Ureter (tissue), 1 donor: ENCODE data around the gene CNNM4. TPM values are rescaled to one million over a fixed set of nuclear protein-coding genes. Genes with fewer than 3 reads are reported as not detected.
"Not testable (repeated sequence)": the region's sequence is repeated elsewhere in the genome, so short reads cannot be mapped to it uniquely, and the experiment has no call there.

Experiments
- DNase-seq: peaks from one replicate; pipeline ENCODE4 v3.0.0-alpha.2; 2020; ENCODE audit warnings: low spot score
- total RNA-seq: library from RNA; stranded (reverse); gene quantifications from one replicate; pipeline ENCODE4 v1.2.4, GENCODE V29; 2023
- donor health status: DM: yes; HTN: yes; CAD: no.

Gene CNNM4
- total RNA-seq, 1 donor from 2014 or later, result 16.0 TPM

- no peak for DNase-seq
These were observed 32.4 kb downstream of the CNNM4 start for GRCh38 chr2:96792772-96793749.

GRCh38 chr2:96795076-96795475, 34.4 kb downstream of the CNNM4 start:
- no peak for DNase-seq

DNA sequence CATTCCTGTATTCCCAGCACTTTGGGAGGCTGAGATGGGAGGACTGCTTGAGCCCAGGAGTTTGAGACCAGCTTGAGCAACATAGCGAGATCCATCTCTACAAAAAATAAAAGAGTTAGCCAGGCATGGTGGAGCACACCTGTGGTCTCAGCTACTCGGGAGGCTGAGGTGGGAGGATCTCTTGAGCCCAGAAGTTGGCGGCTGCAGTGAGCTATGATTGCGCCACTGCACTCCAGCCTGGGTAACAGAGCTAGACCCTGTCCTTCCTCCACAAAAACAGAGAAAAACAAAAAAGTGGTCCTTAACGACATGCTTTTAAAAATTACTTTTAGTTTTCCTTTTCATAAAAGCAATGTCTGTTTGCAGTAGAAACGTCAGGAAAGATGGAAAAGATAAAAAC, 35.8 kb downstream of the CNNM4 start:
- DNase-seq, result not testable (repeated sequence)

DNA sequence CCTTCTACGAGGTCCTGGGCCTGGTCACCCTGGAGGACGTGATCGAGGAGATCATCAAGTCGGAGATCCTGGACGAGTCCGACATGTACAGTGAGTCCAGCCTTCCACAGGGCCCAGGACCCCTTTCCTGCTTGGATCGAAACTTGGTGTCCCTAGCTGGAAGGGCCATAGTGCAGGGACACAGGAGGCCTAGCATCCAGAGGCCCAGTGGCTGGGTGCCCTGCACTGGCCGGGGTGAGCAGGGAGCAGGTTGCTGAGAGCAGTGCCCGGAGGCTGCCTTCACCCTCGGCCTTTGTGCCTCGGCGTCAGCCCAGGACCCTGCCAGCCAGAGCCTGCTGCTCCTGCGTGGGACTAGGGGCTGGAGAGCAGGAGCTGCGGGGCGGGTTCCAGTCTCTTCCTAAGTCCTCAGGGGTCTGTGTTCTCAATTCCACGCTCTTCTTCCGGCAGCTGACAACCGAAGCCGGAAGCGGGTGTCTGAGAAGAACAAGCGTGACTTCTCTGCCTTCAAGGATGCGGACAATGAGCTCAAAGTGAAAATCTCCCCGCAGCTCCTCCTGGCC, 36.4 kb downstream of the CNNM4 start:
- no peak for DNase-seq

GRCh38 chr2:96798733-96799622, 38.3 kb downstream of the CNNM4 start:
- no peak for DNase-seq

DNA sequence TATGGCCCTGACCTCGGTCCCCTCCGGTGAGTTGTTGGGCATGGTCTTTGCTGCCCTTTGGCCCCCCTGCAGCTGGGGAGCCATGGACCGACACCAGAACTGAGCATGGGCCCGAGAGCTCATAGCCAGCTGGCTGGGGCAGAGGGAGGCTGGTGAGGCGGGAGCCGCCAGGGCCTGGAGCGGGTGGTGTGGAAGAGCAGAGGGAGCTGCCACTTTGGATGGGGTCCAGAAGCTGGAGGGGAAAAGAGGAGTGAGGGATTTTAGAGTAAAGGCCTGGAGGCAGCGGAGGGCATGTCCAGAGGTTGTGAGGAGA, 38.9 kb downstream of the CNNM4 start:
- no peak for DNase-seq

GRCh38 chr2:96800061-96801004, 39.6 kb downstream of the CNNM4 start:
- no peak for DNase-seq

DNA sequence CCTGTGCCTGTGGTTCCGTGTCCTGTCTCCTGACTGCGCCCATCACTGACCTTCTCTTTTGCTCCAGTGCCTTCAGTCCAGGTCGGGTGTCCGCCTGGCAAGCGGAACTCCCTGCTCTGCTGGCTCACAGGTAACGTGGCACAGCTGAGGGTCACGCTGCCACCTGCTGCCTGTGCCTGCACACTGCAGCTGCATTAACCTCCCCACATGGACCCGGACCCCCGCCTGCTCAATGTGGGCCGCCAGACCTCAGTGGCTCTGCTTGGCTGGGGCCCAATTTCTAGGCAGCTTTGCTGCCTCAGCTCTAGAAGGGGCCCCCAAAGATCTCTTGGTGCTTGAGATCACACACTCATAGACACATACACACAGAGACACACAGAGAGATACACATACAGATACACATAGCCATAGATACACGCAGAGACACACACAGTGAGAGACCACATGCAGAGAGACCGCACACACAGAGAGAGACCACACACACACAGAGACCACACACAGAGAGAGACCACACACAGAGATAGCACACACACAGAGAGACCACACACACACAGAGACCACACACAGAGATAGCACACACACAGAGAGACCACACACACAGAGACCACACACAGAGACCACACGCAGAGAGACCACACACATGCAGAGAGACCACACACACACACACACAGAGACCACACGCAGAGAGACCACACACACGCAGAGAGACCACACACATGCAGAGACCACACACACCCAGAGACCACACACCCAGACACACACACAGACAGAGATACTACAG, 40.5 kb downstream of the CNNM4 start:
- DNase-seq, result peak; percentile 74

- DNase-seq, result no peak
These were observed 41.3 kb downstream of the CNNM4 start for GRCh38 chr2:96801786-96802595.

GRCh38 chr2:96802721-96803120, 42.0 kb downstream of the CNNM4 start:
- DNase-seq, result no peak

GRCh38 chr2:96804986-96805385, 44.3 kb downstream of the CNNM4 start:
- DNase-seq, result no peak

GRCh38 chr2:96805946-96806345, 45.2 kb downstream of the CNNM4 start:
- not testable (repeated sequence) for DNase-seq

GRCh38 chr2:96806468-96807126, 45.9 kb downstream of the CNNM4 start:
- DNase-seq, result no peak

- DNase-seq, result no peak
These were observed 46.4 kb downstream of the CNNM4 start for GRCh38 chr2:96807127-96807471.

DNA sequence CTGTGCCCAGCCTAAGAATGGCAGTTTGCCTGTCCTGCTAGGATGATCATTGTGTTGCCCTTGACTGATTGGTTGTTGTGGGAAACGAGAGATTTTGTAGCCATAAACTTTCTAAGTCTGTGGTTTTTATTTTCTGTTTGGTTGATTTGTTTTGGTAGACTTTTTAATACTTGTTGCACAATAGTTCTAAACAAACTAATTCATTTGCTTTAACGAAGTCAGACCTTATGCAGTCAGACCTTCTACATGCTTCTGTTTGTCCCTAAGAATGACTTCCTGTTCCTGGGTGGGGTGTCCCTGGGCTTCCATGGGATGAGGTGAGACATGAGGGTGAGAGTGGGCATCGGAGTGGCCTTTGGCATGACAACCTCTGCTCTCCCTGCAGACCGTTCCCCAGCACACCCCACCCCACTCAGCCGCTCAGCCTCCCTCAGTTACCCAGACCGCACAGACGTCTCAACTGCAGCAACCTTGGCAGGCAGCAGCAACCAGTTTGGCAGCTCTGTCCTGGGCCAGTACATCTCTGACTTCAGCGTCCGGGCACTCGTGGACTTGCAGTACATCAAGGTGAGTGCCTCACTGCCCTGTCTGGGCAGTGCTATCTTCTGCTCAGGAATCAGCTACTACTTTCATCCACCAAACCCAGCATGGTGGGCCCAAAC, 47.6 kb downstream of the CNNM4 start:
- no peak for DNase-seq

- DNase-seq, result no peak
These were observed 48.6 kb downstream of the CNNM4 start for GRCh38 chr2:96809216-96809882.

- no peak for DNase-seq
These were observed 49.5 kb downstream of the CNNM4 start for GRCh38 chr2:96809951-96810782.
